HG03280 (cell line): Measurements from ENCODE around the gene PRR19.

Experiments
- ATAC-seq: cut with Tn5 transposase; IDR thresholded peaks from one replicate; pipeline ENCODE4 v1.9.1; 2021; ENCODE audit warnings: mild to moderate bottlenecking, moderate library complexity; ENCODE audit not compliant: unreplicated experiment

Gene PRR19

GRCh38 chr19:42270346-42271044, 31.4 kb upstream of the PRR19 start:
- ATAC-seq, result no peak

GRCh38 chr19:42271045-42271419, 30.9 kb upstream of the PRR19 start:
- ATAC-seq, result no peak

- ATAC-seq, result no peak
Measured at GRCh38 chr19:42271861-42272534, 29.9 kb upstream of the PRR19 start.

- ATAC-seq, result no peak
Measured at GRCh38 chr19:42272535-42272897, 29.4 kb upstream of the PRR19 start.

GRCh38 chr19:42272989-42273406, 28.9 kb upstream of the PRR19 start:
- no peak for ATAC-seq

GRCh38 chr19:42273407-42274064, 28.4 kb upstream of the PRR19 start:
- ATAC-seq, result no peak

- ATAC-seq, result no peak
Measured at GRCh38 chr19:42274065-42274682, 27.8 kb upstream of the PRR19 start.

GRCh38 chr19:42275103-42275502, 26.8 kb upstream of the PRR19 start:
- ATAC-seq, result no peak

- no peak for ATAC-seq
Measured at GRCh38 chr19:42275517-42275916, 26.4 kb upstream of the PRR19 start.

- ATAC-seq, result no peak
Measured at GRCh38 chr19:42276284-42276683, 25.6 kb upstream of the PRR19 start.

GRCh38 chr19:42276821-42277220, 25.1 kb upstream of the PRR19 start:
- ATAC-seq, result no peak

GRCh38 chr19:42277821-42278451, 24.0 kb upstream of the PRR19 start:
- ATAC-seq, result no peak

GRCh38 chr19:42278452-42279154, 23.3 kb upstream of the PRR19 start:
- ATAC-seq, result no peak

GRCh38 chr19:42279155-42279901, 22.6 kb upstream of the PRR19 start:
- no peak for ATAC-seq

- ATAC-seq, result peak; percentile 29
Measured at GRCh38 chr19:42279902-42280814, 21.8 kb upstream of the PRR19 start.

- ATAC-seq, result no peak
Measured at GRCh38 chr19:42280815-42281145, 21.2 kb upstream of the PRR19 start.

GRCh38 chr19:42281146-42281826, 20.6 kb upstream of the PRR19 start:
- ATAC-seq, result no peak
